ENCODE results near the gene RAD51B. TPM values are rescaled to one million over a fixed set of nuclear protein-coding genes. Genes with fewer than 3 reads are reported as not detected.

The RAD51B gene
- total RNA-seq, 1 experiment from 2014 or later = 16.7 TPM

DNA sequence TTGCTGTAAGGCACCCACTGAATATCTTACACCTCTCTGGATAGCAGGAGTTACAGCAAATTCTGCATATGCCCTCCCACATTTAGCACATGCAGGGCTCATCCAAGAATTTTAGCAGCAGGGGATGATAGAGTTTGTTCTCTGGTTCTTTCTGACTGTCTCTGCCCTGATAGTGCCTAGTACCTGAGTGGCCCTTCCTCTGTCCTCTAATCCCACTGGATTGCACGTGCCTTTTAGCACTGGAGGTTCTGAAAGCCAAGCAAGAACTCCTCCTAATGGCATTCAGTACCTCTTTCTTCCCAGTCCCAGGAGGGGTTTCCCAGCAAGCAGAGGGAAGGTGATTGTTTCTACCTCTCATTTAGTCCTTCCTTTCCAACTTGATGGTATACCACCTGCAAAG lies 566.9 kb downstream of the RAD51B start:
- Mint-ChIP-seq H3K4me1 (peaks cover 9 to 10% of the 10 kb centered on the region in 2 experiments), H3K27ac (no peak overlapping the region)
- no peak overlapping the region for H3K18ac ChIP-seq (ENCODE audit: insufficient read length, low read depth, low read length)

More for the DNA sequence above, 566.9 kb downstream of the RAD51B start:
- Mint-ChIP-seq H3K27me3 (ENCODE audit: low read depth) (no peaks in the 10 kb centered on the region), H3K36me3 (ENCODE audit: insufficient read depth in 1 of 3, low read depth in 3 of 3) (no peaks in the 10 kb centered on the region), H3K4me3 (no peak overlapping the region), H3K9me3 (no peaks in the 10 kb centered on the region)
- no CpG with 5 or more reads among the region's 1 CpG for WGBS (ENCODE audit: extremely low coverage, insufficient read length, low lambda C conversion rate)
- H3K9me3 ChIP-seq (ENCODE audit: control insufficient read depth, low read depth, low read length) = no peaks in the 10 kb centered on the region
- H2AFZ ChIP-seq (ENCODE audit: low read length) = no peak overlapping the region
- H2BK120ac ChIP-seq (ENCODE audit: low read depth, low read length, poor library complexity, severe bottlenecking) = no peak overlapping the region
- H4K20me1 ChIP-seq (ENCODE audit: control insufficient read depth, insufficient read depth, insufficient read length) = no peaks in the 10 kb centered on the region
- H2BK5ac ChIP-seq (ENCODE audit: insufficient read length, low read length) = no peak overlapping the region
- DNase-seq = no peak
- H2BK15ac ChIP-seq (ENCODE audit: low read depth, low read length) = no peak overlapping the region
- H3T11ph ChIP-seq (ENCODE audit: low read length) = no peak overlapping the region
- H3K9ac ChIP-seq (ENCODE audit: extremely low read depth, insufficient read length, low read length) = no peak overlapping the region
- H2BK20ac ChIP-seq (ENCODE audit: low read depth, low read length, poor library complexity, severe bottlenecking) = no peak overlapping the region
- H3K79me1 ChIP-seq (ENCODE audit: insufficient read depth, low read depth, low read length, poor library complexity, severe bottlenecking) = no peaks in the 10 kb centered on the region
- no peak overlapping the region for H3K56ac ChIP-seq (ENCODE audit: insufficient read length, low read depth, low read length)
- H3K4me2 ChIP-seq (ENCODE audit: insufficient read depth, insufficient read length, low read length) = no peak overlapping the region
- no peak overlapping the region for H2BK12ac ChIP-seq (ENCODE audit: insufficient read length, low read depth, low read length)
- no peaks in the 10 kb centered on the region for H3K23me2 ChIP-seq (ENCODE audit: insufficient read length, low read depth, low read length, poor library complexity, severe bottlenecking)
- H2AK5ac ChIP-seq (ENCODE audit: insufficient read length, low read length) = no peak overlapping the region
- TF ChIP-seq, protein P1, sequence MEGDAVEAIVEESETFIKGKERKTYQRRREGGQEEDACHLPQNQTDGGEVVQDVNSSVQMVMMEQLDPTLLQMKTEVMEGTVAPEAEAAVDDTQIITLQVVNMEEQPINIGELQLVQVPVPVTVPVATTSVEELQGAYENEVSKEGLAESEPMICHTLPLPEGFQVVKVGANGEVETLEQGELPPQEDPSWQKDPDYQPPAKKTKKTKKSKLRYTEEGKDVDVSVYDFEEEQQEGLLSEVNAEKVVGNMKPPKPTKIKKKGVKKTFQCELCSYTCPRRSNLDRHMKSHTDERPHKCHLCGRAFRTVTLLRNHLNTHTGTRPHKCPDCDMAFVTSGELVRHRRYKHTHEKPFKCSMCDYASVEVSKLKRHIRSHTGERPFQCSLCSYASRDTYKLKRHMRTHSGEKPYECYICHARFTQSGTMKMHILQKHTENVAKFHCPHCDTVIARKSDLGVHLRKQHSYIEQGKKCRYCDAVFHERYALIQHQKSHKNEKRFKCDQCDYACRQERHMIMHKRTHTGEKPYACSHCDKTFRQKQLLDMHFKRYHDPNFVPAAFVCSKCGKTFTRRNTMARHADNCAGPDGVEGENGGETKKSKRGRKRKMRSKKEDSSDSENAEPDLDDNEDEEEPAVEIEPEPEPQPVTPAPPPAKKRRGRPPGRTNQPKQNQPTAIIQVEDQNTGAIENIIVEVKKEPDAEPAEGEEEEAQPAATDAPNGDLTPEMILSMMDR (conservative IDR thresholded peaks at IDR 0.05) = no peak
- H3K4ac ChIP-seq (ENCODE audit: low read depth, low read length) = no peak overlapping the region
- H3K27ac ChIP-seq (ENCODE audit: insufficient read length, low read depth, low read length) = no peak overlapping the region
- H3K23ac ChIP-seq (ENCODE audit: insufficient read length, low read depth, low read length) = no peak overlapping the region
- H3K79me2 ChIP-seq (ENCODE audit: insufficient read depth, low read length) = no peaks in the 10 kb centered on the region
- H3K27me3 ChIP-seq (ENCODE audit: insufficient read depth, low read length) = no peaks in the 10 kb centered on the region
- no peak overlapping the region for H3K14ac ChIP-seq (ENCODE audit: insufficient read depth, low read length)
- H3K4me1 ChIP-seq (ENCODE audit: insufficient read depth, low read length) = peaks cover 4% of the 10 kb centered on the region; the same call in 1 of the 2 replicates
- H4K8ac ChIP-seq (replicated peaks; ENCODE audit: insufficient read length, low read depth, low read length) = no peak overlapping the region
- no peak overlapping the region for H4K91ac ChIP-seq (ENCODE audit: insufficient read length, low read depth, low read length)
- no peak overlapping the region for H4K5ac ChIP-seq (ENCODE audit: insufficient read length, low read depth, low read length)
